K562 (cell line): Measurements from ENCODE around the gene NOS1. TPM values are rescaled to one million over a fixed set of nuclear protein-coding genes. Genes with fewer than 3 reads are reported as not detected.
"Not testable (repeated sequence)": the region's sequence is repeated elsewhere in the genome, so short reads cannot be mapped to it uniquely, and the experiment has no call there.

Experiments
- ATAC-seq: fragments of 200-7000 bp; cut with Tn5 transposase; 3 replicates; pipeline ENCODE4 v1.9.1; 2020; ENCODE audit warnings: moderate library complexity
- BruUV-seq: library from RNA; stranded (reverse); fragments of 400-500 nt; replicated peaks from 2 replicates; lab custom pipeline; 2021; lab: Mats Ljungman, UMichigan
- CTCF ChIA-PET: fragments of 300-600 bp; formaldehyde crosslinking; extraction: SDS; loops from one replicate; lab custom pipeline; 2021; ENCODE audit warnings: low intra/inter-chr PET ratio; lab: Yijun Ruan, JAX
- POLR2A ChIA-PET: fragments of 300-600, 350-650 bp; sonication (Branson Sonifier 250); formaldehyde crosslinking; extraction: SDS; loops from one replicate; lab custom pipeline; 2021; ENCODE audit warnings: antibody characterized with exemption, inconsistent platforms; lab: Yijun Ruan, JAX
- DNase-seq, 4 experiments: peaks; one replicate each; pipeline versions ENCODE4 v3.0.0 to v3.0.0-alpha.2; 2011 to 2018; ENCODE audit warnings: low spot score in 3 of 4, mixed read lengths in 3 of 4; ENCODE audit errors: extremely low read depth in 1 of 4
- FAIRE-seq: peaks from 2 replicates; lab custom pipeline; 2011; peaks lifted over from hg19 to GRCh38; lab: Jason Lieb, UNC
- H2AFZ ChIP-seq: 2 replicates; pipeline ENCODE4 v1.6.0; 2011; ENCODE audit warnings: low read depth, low read length, control low read depth, inconsistent platforms
- H3K27ac ChIP-seq: fragments of 200-600 bp; 3 replicates; pipeline ENCODE4 v1.8.0; 2011; ENCODE audit warnings: low read depth, mild to moderate bottlenecking, control low read depth, inconsistent platforms, low read length, moderate library complexity, mixed read lengths; ENCODE audit errors: extremely low read depth
- H3K27me3 ChIP-seq, 2 experiments: fragments of 300-600 bp in 1 of 2; 2 replicates in 1 of 2; 3 replicates in 1 of 2; pipeline versions ENCODE4 v1.6.0 to v1.8.0; 2011; ENCODE audit warnings: inconsistent platforms in 2 of 2, low read length in 2 of 2, mild to moderate bottlenecking in 1 of 2, mixed read lengths in 1 of 2, moderate library complexity in 1 of 2; ENCODE audit not compliant: control insufficient read depth in 2 of 2, insufficient read depth in 2 of 2
- H3K36me3 ChIP-seq: fragments of 300-600 bp; 3 replicates; pipeline ENCODE4 v1.8.0; 2011; ENCODE audit warnings: mild to moderate bottlenecking, low read length, inconsistent platforms; ENCODE audit not compliant: control insufficient read depth, insufficient read depth
- H3K4me1 ChIP-seq, 2 experiments: fragments of 200-600 bp in 1 of 2; replicated peaks in 1 of 2; 2 replicates in 1 of 2; 3 replicates in 1 of 2; pipeline versions ENCODE4 v1.5.1 to v1.8.0; 2011; ENCODE audit warnings: inconsistent platforms in 2 of 2, low read length in 2 of 2, mild to moderate bottlenecking in 1 of 2, mixed read lengths in 1 of 2, moderate library complexity in 1 of 2; ENCODE audit not compliant: control insufficient read depth in 2 of 2, insufficient read depth in 2 of 2
- H3K4me2 ChIP-seq: 2 replicates; pipeline ENCODE4 v1.6.1; 2011; ENCODE audit warnings: low read length, control low read depth, inconsistent platforms, mixed read lengths; ENCODE audit not compliant: insufficient read depth
- H3K4me3 ChIP-seq: fragments of 200-600 bp; sonication (generic), shearing (Covaris generic); 2 replicates; pipeline ENCODE4 v1.5.1; 2016; ENCODE audit warnings: control low read depth, inconsistent platforms
- H3K79me2 ChIP-seq: fragments of 200-600 bp; 3 replicates; pipeline ENCODE4 v1.8.0; 2011; ENCODE audit warnings: low read length, inconsistent platforms; ENCODE audit not compliant: control insufficient read depth, insufficient read depth
- H3K9ac ChIP-seq, 2 experiments: 2 replicates each; pipeline versions ENCODE4 v1.6.0 to v1.6.1; 2011; ENCODE audit warnings: low read depth in 2 of 2, low read length in 2 of 2, control low read depth in 1 of 2, inconsistent platforms in 1 of 2, mild to moderate bottlenecking in 1 of 2, mixed read lengths in 1 of 2; ENCODE audit not compliant: insufficient read depth in 1 of 2
- H3K9me1 ChIP-seq: one replicate; pipeline ENCODE4 v1.6.0; 2011; ENCODE audit warnings: inconsistent platforms, mild to moderate bottlenecking, low read length, moderate library complexity; ENCODE audit not compliant: control insufficient read depth, insufficient read depth
- H3K9me3 ChIP-seq: replicated peaks from 2 replicates; pipeline ENCODE4 v1.5.1; 2011; ENCODE audit warnings: low read depth, low read length, inconsistent platforms; ENCODE audit not compliant: control insufficient read depth, insufficient read depth
- H4K20me1 ChIP-seq: replicated peaks from 2 replicates; pipeline ENCODE4 v1.6.1; 2011; ENCODE audit warnings: low read length, inconsistent platforms, mixed read lengths; ENCODE audit not compliant: control insufficient read depth, insufficient read depth
- CBX3 ChIP-seq, 2 experiments: IDR thresholded peaks; 1 replicate in 1 of 2; 2 replicates in 1 of 2; pipeline ENCODE4 v1.6.1; 2012; ENCODE audit warnings: inconsistent platforms in 2 of 2, low read length in 2 of 2, borderline replicate concordance in 1 of 2, control low read depth in 1 of 2
- ETS2 ChIP-seq: IDR thresholded peaks from 2 replicates; pipeline ENCODE4 v1.6.1; 2016; ENCODE audit warnings: borderline replicate concordance, missing genetic modification characterization, mild to moderate bottlenecking, moderate library complexity, missing compliant biosample characterization; ENCODE audit not compliant: poor library complexity, severe bottlenecking
- ZNF263 ChIP-seq: sonication (generic); formaldehyde crosslinking; IDR thresholded peaks from 2 replicates; pipeline ENCODE4 v1.8.0; 2022; ENCODE audit warnings: mild to moderate bottlenecking, missing genetic modification reagents, borderline replicate concordance
- WGBS: fragments of 100-300 bp; shearing (Covaris generic); methylation state at CpG from one replicate; pipeline ENCODE4 v1.1.6; 2016; ENCODE audit warnings: low coverage, mixed read lengths; ENCODE audit not compliant: insufficient coverage; ENCODE audit errors: missing lambda C conversion rate; 5-methylcytosine and 5-hydroxymethylcytosine counted together
- in situ Hi-C: fragments of 300-500 bp; cut with MboI; formaldehyde crosslinking; loops from 4 replicates; pipeline ENCODE4 v1.15.0; 2018; ENCODE audit warnings: inconsistent platforms, mixed read lengths
- intact Hi-C: fragments of 100-400 bp; cut with micrococcal nuclease; formaldehyde crosslinking; loops from 2 replicates; pipeline ENCODE4 v1.14.2; 2022
- polyA plus RNA-seq, 8 experiments: library from polyadenylated mRNA; depleted of rRNA in 4 of 8; stranded (reverse) in 5 of 8; unstranded in 3 of 8; fragments of >200 nt; fragmentation: Nextera tagmentation in 2 of 8; fragmentation: Illumina TruSeq in 1 of 8; extraction: Ambion mirVana in 2 of 8; extraction: Trizol in 1 of 8; gene quantifications; 2 replicates each; pipeline versions ENCODE4 v1.2.1 to v1.2.3, GENCODE V29; 2011 to 2014; ENCODE audit warnings: inconsistent platforms in 1 of 8, missing spikeins in 1 of 8
- total RNA-seq, 7 experiments: library from RNA; depleted of rRNA in 6 of 7; stranded (reverse); fragments of >200 nt in 6 of 7; fragmentation: Illumina TruSeq in 2 of 7; extraction: Trizol in 2 of 7; gene quantifications; 2 replicates each; pipeline versions ENCODE4 v1.2.1 to v1.2.3, GENCODE V29; 2011 to 2021; ENCODE audit warnings: low replicate concordance in 1 of 7

NOS1 gene
- total and polyA plus RNA-seq, 9 of the 15 experiments (the other 6 are each of a cell fraction or from before 2014, with no cell fraction given): not detected

GRCh38 chr12:117202033-117202432, 159.4 kb downstream of the NOS1 start:
- H3K4me1 ChIP-seq: no peaks in the 10 kb centered on the region
- no peaks in the 10 kb centered on the region for H3K9me1 ChIP-seq
- FAIRE-seq: no peak
- H4K20me1 ChIP-seq: no peaks in the 10 kb centered on the region
- no peak overlapping the region for H2AFZ ChIP-seq
- H3K4me3 ChIP-seq: no peak overlapping the region
- no peak overlapping the region for H3K4me2 ChIP-seq
- ATAC-seq: no peak
- H3K79me2 ChIP-seq: no peaks in the 10 kb centered on the region
- ChIA-PET CTCF (no interaction called here), POLR2A (no interaction called here)
- WGBS: 2% methylated on average over 9 of the region's 9 CpGs
- in situ Hi-C loops (no loop called here), intact Hi-C loops (no loop called here)
- no peak overlapping the region for H3K9ac ChIP-seq
- peaks cover 3% of the 10 kb centered on the region; the same call in 1 of the 2 replicates for H3K9me3 ChIP-seq
- peaks cover 22 to 32% of the 10 kb centered on the region in 2 experiments for H3K27me3 ChIP-seq
- H3K27ac ChIP-seq: no peak overlapping the region
- no TSS peak for BruUV-seq
- TF ChIP-seq ETS2 (no peak), CBX3 (IDR thresholded peaks at IDR 0.05; ENCODE audit: borderline replicate concordance in 1 of 2, low read length in 2 of 2) (0 out of 3 replicates have a peak, but pooled peaks of 1 of the 2 experiments have one; percentile 18)
- no peaks in the 10 kb centered on the region for H3K36me3 ChIP-seq
- DNase-seq: no peak

DNA sequence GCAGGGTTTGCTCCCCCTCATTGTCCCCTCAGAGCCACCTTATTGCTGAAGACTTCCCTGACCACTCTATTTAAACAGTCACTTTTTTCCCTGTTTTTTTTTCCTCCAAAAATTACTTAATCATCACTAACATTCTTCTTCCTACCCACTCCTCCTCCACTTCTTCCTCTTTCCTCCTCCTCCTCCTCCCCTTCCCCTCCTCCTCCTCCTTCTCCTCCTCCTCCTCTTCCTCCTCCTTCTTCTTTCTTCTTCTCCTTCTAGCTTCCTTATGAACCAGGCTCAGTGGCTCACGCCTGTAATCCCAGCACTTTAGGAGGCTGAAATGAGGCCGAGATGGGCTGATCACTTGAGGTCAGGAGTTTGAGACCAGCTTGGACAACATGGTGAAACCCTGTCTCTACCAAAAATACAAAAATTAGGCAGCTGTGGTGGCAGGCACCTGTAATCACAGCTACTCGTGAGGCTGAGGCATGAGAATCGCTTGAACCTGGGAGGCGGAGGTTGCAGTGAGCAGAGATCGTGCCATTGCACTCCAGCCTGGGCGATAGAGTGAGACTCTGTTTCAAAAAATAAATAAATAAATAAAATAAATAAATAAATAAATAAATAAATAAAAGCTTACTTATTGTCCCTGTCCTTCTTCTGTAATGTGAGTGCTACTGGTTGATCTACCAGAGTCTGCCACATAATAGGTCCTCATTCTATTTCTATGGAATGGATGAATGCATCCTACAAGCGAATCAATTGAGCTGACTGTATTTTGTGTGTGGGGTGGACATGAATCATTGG, 161.3 kb downstream of the NOS1 start:
- POLR2A ChIA-PET: interaction anchor here (0.6 to 2.0 kb wide), 3 partner anchors 11 to 55 kb away, joined by 3 to 5 read pairs (median 3); no protein-coding TSS in a partner anchor

More for the DNA sequence above, 161.3 kb downstream of the NOS1 start:
- BruUV-seq, H3K4me3 ChIP-seq, H3K27ac ChIP-seq, H3K9ac ChIP-seq, DNase-seq, FAIRE-seq, H3K9me1 ChIP-seq, H2AFZ ChIP-seq, H3K4me2 ChIP-seq, H3K79me2 ChIP-seq, in situ Hi-C loops, H3K4me1 ChIP-seq, intact Hi-C loops, H3K9me3 ChIP-seq, H3K36me3 ChIP-seq, H4K20me1 ChIP-seq, ATAC-seq: not testable (repeated sequence)
- WGBS: 2% methylated on average over 8 of the region's 8 CpGs
- CTCF ChIA-PET: interaction anchor here (0.6 kb wide), 1 partner anchor 657 kb away, joined by 3 read pairs; no protein-coding TSS in a partner anchor
- H3K27me3 ChIP-seq: peaks cover 26 to 36% of the 10 kb centered on the region in 2 experiments
- TF ChIP-seq ZNF263 (CRISPR knock-in tag): peak; percentile 29; the same call in 1 of the 2 replicates
